ENCODE measurements around the gene MEF2A.

MEF2A gene

GRCh38 chr15:99763827-99764226, 198.0 kb downstream of the MEF2A start:
- no peak for DNase-seq (ENCODE audit: low read depth in 2 of 2)

GRCh38 chr15:99764522-99764921, 198.7 kb downstream of the MEF2A start:
- no peak for DNase-seq (ENCODE audit: low read depth in 2 of 2)
